GM21367 (cell line): ENCODE measurements around the gene BSG.
A peak's percentile ranks its signal among the peaks of the same experiment; 100 is the strongest.
"Not testable (repeated sequence)": the region's sequence is repeated elsewhere in the genome, so short reads cannot be mapped to it uniquely, and the experiment has no call there.

Source experiments
- ATAC-seq: cut with Tn5 transposase; IDR thresholded peaks from one replicate; pipeline ENCODE4 v1.9.1; 2021; ENCODE audit not compliant: unreplicated experiment

BSG gene

DNA sequence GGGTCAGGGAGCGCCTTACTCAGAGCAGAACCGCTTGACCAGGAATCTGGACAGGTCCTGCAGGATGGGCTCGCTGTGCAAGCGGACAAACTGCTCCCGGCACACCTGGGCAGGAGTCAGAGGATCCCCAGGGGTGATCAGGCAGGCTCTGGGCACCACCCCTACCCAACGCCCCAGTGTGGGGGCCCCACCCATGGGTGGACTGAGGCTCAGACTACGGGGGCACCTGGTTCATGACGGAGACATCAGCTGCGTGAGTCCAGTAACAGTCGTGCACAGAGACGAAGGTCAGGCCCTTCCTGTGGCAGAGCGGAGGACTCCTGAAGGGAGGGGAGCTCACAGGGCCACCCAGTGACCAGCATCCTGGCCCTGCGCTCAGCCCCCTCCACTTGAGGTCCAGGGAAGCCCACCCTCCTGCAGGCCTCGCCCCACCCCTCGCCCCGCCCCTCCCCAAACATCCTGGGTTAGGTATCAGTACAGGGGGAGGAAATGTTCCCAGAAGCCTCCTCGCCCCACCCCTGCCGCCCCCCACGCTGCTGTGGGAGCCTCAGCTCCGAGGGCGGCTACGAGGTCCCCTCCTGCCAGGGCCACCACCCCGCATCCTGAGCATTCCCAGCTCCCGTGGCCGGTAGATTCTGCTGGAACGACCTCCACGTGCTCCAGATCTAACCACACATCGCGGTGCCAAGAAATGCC, 45.3 kb downstream of the BSG start:
- no peak for ATAC-seq

DNA sequence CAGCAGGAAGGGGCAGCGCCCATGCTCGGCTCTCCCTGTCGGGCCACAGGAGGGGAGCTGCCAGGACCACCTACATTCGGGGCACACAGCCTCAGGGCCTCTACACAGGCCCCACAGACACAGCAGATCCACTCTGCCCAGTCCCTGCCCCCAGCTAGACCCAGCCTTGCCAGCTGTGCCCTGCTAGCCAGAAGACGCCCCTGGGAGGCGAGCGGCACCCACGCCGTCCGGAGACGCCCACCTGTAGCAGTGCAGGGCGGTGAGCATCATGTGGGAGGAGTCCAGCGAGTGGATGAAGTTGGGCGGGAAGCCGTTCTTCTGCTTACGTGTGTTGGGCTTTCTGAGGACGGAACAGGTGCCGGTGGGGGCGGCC, 45.8 kb downstream of the BSG start:
- no peak for ATAC-seq

DNA sequence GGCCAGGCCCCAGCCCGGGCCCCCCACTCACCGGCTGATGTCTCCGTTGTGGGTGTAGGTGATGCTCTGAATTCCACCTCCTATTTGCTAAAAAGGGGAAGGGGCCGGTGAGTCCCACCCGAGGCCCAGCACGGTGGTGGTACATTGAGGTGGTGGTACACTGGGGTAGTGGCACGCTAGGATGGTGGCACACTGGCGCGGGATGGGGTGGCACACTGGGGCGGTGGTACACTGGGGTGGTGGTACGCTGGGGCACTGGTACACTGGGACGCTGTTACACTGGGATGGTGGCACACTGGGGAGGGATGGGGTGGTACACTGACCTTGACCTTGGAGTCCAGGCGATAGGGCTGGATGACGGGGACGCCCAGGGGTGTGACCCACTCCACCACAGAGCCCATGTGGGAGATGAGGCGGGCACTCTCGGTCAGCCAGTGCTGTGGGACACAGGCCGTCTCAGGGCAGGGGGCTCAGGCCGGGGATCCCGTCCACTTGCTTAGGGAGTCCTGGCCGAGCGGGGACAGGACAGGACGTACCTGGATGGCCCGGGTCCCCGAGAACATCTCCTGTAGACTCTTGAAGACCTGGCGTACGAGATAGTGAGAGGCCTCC, 46.4 kb downstream of the BSG start:
- no peak for ATAC-seq

DNA sequence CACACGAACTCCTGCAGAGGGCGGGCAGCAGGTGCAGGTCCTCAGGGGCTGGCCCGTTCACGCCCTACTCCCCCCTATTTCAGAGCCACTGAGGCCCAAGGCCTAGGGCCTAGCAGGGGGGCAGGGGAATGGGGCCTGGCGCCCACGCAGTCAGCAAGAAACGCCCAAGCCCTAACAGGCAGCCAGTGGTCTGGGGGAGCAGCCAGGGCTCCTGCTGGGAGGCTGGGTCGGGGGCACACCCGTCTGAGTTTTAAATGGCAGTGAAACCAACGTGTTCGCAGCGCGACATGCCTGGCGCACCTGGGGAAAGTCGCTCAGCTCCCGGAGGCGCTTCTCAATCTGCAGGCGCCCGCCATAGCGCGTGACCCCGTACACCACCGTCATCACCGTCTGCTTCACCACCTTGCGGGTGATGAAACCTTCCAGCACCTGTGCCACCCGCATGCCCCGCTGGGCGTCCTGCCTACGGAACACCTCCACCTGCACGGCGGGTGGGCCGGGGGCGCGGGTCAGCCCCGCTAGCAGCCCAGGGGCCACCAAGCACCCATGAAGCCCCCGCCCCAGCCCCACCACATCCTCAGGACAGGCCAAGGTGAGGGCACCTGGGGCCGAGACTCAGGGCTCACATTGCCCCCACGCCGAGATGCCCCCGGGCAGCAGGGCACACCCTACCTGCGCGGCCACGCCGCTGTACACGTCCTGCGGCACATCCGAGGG, 47.0 kb downstream of the BSG start:
- no peak for ATAC-seq

DNA sequence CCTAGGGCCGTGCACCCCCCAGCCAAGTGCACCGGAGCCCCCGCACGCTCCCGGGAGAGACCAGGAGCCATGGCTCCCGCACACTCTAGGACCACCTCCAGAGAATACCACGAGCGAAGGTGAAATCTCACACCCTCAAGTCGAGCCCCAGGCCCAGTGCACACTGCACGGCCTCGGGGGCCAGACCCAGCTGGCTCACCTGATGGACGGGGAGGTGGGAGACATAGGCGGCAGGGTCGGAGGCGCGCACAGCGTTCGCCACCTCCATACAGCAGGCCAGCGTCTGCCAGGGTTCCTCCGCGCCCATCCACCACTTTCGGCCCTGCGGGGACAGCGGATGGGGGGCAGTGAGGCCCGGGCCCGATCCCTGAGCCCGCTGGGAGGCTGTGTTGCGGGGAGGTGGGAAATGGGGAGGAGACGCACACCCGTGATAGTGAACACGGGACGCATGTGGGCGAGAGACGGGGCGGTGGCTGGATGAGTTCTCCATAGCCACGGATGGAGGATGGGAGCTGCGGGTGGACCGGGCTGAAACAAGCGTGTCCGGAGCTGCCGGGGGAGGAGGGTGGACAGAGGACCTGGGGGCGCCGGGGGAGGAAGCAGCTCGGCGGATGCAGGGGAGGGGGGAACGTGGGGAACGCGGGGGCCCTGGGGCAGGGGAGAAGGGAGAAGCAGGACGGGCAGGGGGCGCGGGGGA, 47.9 kb downstream of the BSG start:
- ATAC-seq, result no peak

DNA sequence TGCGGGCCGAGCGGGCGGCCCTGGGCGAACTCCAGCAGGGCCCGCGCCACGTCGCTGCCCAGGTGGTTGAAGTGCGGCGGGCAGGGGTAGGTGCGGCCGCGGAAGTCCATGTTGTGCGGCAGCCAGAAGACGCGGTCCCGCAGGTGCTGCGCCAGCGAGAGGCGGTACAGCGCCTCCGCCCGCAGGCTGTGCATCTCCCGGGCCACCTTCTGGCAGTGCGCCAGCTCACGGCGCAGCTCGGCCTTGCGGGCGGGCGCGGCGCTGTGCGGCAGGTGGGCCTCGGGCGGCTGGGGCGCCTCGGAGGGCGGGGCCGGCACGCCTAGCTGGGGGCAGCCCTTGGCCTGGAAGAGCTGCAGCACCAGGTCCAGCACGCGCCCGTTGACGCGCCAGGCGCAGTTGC, 48.8 kb downstream of the BSG start:
- ATAC-seq, result not testable (repeated sequence)

DNA sequence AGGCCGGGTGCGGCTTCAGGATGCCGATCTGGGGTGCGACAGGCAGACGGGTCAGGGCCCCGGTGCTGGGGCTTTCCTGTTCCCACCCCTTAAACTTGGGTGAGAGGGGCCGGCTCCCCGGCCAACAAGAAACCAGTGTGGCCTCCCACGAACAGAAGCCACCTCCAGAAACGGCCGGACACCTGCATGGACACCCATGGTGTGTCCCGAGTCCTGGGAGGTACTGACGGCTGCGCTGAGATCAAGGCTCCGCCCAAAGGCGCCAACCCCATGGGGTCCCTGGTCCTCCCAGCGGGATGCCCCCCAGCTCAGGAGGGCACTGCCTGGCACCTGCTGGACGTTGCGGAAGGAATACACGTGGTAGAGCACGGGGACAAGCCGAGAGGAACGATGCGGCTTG, 49.4 kb downstream of the BSG start:
- no peak for ATAC-seq

DNA sequence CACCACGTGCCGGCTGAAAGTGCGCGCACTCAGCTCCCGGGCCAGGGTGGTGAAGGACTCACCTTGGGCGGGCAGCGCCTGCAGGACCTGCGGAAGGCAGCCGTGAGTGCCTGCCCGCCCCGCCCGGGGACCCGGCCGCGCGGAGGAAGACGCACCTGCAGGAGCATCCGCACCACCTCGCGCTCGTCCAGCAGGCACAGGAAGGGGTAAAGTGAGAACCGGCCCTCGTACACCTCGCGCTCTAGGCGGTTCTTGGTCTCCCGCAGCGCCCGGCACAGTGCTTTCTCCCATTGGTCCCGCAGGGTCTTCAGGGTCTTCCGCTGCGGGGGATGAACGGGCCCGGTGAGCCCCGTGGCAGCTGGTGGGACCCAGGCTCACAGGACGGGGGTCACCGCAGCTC, 50.3 kb downstream of the BSG start:
- ATAC-seq, result no peak

DNA sequence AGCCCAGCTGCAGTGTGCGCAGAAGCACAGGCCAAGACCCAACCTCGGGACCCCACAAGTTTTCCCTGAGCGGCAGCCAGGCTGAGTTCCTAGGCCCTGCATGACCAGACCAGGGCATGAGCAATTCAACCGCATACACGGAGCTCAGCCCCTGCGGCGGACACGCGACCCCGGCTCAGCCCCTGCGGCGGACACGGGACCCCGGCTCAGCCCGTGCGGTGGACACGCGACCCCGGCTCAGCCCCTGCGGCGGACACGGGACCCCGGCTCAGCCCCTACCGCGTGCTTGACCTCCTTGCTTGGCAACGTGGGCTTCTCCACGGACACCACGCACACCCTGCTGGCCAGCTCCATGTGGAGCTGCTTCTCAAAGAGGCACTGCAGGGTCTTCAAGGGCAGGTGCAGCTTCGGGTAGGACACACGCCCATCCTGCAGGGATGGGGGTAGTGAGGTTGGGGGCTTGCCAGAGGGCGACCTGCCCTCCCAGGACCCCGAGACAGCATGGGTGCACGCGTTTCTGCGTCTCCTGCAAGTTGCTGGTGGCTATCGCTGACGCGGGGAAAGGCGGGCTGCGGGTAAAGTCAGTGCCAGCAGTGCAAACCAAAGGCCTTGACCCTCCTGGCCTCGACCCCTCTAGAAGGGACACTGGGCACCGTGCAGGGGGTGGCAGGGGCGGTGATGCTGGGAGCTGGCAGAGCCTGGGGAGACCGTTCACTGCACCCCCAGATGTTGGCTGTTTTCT, 51.0 kb downstream of the BSG start:
- no peak for ATAC-seq

DNA sequence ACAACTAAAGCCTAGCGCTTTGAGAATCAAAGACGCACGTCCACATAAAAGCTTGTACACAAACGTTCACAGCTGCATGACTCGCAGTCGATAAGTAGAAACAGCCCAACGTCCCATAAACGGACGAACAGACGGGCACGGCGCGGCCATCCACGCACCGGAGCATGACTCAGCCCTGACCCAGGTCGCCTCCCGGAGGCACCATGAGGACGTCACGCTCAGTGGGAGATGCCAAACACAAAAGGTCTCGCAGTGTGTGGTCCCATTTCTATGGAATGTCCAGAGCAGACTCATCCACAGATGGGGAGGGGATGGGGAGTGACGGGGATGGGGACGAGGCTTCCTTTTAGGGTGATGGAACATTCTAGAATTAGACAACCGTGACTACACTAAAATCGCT, 51.6 kb downstream of the BSG start:
- no peak for ATAC-seq

DNA sequence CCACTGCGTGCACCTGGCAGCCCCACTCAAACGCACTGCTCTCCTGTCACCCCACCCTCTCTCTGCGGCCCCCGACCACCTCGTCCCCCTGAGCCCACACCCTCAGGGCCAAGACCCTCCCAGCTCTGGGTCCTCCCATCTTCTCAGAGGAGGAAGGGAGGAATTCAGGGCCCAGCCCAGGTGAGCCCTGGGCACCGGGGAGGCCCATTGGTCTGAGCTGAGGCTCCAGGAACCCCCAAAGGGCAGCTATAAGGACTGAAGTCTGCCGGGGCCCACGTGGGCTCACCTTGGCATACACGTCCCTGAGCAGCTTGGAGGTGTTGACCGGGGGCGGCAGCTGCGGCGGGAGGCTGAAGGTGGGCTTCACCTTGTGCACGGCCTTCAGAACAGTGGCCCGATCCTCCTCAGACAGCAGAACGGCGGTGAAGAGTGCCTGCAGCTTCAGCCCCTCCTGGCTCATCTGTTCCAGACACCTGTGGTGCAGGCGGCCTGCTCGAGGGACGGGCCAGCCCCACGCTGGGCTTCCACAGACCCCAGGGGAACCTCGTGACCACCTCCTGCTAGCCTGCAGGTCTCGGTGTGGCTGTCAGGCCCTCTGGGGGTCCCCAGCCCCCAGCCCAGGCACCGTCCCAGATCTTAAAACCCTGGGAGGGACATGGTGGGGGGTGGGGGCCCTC, 52.2 kb downstream of the BSG start:
- no peak for ATAC-seq

DNA sequence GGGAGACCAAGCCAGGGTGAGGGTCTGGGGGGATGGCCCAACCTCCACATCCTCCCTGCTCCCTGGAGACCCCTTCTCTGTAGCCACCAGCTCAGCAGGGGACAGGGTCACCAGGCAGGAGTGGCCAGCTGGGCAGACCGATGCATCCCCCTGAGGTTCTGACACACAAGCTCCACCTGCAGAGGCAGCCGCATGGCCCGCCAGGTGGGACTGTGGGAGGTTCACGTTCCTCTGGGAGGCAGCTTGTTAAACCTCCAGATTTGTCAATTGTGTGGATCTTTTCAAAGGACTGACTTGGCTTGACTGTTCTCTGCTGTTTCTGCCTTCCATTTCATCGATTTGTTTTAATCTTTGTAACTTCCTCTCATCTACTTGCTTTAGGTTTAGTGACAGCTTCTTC, 52.9 kb downstream of the BSG start:
- no peak for ATAC-seq

DNA sequence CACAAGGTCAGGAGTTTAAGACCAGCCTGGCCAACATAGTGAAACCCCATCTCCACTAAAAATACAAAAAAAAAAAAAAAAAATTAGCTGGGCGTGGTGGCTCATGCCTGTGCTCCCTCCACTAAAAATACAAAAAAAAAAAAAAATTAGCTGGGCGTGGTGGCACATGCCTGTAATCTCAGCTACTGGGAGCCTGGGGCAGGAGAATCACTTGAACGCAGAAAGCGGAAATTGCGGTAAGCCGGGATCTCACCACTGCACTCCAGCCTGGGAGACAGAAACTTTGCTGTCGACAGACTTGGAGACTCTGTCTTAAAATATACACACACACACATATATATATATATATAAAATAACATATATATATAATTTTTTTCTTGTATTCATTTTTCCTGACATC, 54.2 kb downstream of the BSG start:
- ATAC-seq, result not testable (repeated sequence)

DNA sequence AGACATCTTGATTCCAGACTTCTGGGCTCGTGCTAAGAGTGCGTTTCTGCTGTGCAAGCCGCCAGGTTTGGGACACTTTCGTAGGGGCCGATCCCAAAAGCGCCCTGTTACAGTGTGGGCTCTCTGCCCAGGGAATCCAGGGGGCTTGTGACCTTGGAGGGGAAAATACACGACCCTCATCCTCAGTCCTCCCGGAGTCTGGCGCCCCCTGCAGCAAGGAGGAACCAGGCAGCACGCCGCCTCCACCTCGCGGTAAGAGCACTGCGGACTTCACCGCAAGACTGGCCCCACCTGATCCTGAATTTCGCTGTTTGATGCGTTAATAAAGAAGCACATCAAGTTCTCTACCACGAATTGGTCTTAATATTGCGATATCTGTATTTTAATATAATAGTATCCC, 55.8 kb downstream of the BSG start:
- no peak for ATAC-seq

DNA sequence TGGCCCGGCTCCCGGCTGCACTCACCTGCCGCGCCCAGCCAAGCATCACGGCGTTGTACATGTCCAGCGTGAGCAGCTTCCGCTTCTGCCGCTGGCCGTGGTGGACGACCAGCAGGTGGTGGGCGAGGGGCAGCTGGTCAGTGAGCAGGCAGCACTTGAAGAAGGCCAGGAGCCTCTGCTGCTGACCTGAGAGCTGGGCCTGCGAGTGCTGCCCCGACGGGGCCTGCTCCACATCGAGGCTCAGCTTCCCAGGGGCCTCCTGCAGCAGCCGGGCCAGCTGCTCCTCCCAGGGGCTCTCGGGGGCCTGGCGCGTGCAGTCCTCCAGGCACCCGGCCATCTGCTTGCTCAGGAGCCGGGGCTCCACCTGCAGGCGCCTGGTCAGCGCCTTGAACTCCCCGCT, 57.1 kb downstream of the BSG start:
- ATAC-seq, result not testable (repeated sequence)

DNA sequence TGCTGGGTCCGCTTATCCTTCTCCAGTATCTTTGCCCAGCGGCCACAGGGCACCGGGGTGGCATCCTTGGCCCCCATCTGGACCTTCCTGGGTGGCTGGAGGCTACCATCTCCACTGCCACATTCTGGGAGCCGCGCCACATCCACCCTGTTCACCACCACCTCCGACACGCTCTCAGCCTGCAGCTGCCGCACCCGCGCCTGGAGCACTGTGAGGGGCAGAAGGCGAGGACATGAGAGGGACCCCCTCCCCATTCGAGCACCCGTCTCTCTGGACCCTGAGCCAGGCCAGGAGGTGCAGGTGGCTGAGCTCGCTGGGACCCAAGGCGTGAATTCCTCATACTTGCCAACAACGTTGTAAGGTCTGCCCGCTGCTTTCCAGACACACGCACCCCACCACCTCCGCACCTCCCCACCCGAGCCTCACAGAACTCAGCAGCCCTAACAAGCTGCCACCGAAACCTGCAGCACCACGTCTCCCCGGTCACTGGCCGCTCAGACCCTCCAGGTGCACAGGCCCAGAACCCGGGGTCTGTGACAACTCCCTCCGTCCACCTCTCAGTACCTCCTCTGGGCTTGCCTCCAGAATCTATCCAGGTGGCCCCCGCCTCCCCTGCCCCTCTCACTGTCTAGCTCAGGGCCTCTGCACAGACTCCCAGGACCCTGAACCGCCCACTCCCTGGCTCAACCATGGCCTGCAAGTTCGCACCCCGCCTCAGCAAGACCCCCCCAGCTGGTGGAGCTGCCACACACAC, 57.7 kb downstream of the BSG start:
- no peak for ATAC-seq

DNA sequence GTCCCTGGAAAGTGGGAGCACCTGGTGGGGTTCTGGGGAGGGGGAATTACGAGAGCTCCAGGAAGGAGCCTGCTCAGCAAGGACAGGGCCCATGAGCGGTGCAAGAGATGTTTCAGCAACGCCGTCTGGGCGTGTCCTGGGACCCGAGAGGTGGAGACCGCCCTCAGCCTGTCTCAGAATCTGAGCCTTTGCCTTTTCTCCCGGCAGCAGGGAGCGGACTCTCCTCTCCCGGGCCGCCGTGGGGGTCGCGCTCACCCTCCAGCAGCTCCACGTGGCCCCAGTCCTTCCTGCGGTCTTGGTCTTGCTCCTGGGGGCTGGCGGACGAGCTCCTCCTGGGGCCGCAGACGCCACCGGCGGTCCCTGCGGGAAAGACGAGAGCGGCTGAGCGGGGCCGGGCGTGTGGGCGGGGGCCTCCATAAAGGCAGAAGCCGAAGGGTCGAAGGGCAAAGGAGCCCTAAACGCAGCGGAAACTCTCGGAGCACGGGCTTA, 60.2 kb downstream of the BSG start:
- ATAC-seq, result peak; percentile 15
